Caco-2 (cell line): Measurements from ENCODE around the gene DAB1. TPM values are rescaled to one million over a fixed set of nuclear protein-coding genes. Genes with fewer than 3 reads are reported as not detected.

ENCODE experiments used
- BruUV-seq: library from RNA; stranded (reverse); fragments of 400-500 nt; replicated peaks from 2 replicates; lab custom pipeline; 2021; lab: Mats Ljungman, UMichigan
- CTCF ChIA-PET: fragments of 300-600 bp; sonication (Branson Sonifier 250); formaldehyde crosslinking; loops from one replicate; lab custom pipeline; 2022; ENCODE audit warnings: antibody characterized with exemption; lab: Charles Lee
- POLR2A ChIA-PET: fragments of 300-600 bp; sonication (Branson Sonifier 250); formaldehyde crosslinking; loops from one replicate; lab custom pipeline; 2022; ENCODE audit warnings: antibody characterized with exemption; lab: Charles Lee
- DNase-seq, 2 experiments: peaks; one replicate each; pipeline versions ENCODE4 v3.0.0 to v3.0.0-alpha.2; 2020 to 2022
- H3K27me3 ChIP-seq: replicated peaks from 2 replicates; pipeline ENCODE4 v1.6.0; 2011; ENCODE audit warnings: low read length; ENCODE audit not compliant: control insufficient read depth, insufficient read depth
- H3K36me3 ChIP-seq: 2 replicates; pipeline ENCODE4 v1.5.1; 2011; ENCODE audit warnings: low read length; ENCODE audit not compliant: control insufficient read depth, insufficient read depth
- H3K4me1 ChIP-seq: fragments of 250-450 bp; sonication (Bioruptor Pico); 2 replicates; pipeline ENCODE4 v1.5.1; 2020; ENCODE audit warnings: mild to moderate bottlenecking
- H3K4me3 ChIP-seq: 2 replicates; pipeline ENCODE4 v1.5.1; 2011; ENCODE audit warnings: low read depth, mild to moderate bottlenecking, control low read depth, low read length
- H3K9me3 ChIP-seq: fragments of 250-450 bp; sonication (Bioruptor Pico); 2 replicates; pipeline ENCODE4 v1.5.1; 2020; ENCODE audit warnings: mild to moderate bottlenecking, moderate library complexity
- H3K27ac Mint-ChIP-seq: one replicate; pipeline ENCODE4 v1.8.0; 2022; ENCODE audit warnings: mixed read lengths; ENCODE audit not compliant: unreplicated experiment
- H3K27me3 Mint-ChIP-seq: one replicate; pipeline ENCODE4 v1.8.0; 2022; ENCODE audit warnings: mixed read lengths; ENCODE audit not compliant: insufficient read depth, unreplicated experiment
- H3K36me3 Mint-ChIP-seq: one replicate; pipeline ENCODE4 v1.8.0; 2022; ENCODE audit warnings: mild to moderate bottlenecking, mixed read lengths; ENCODE audit not compliant: insufficient read depth, unreplicated experiment
- H3K4me1 Mint-ChIP-seq: one replicate; pipeline ENCODE4 v1.8.0; 2022; ENCODE audit warnings: low read depth, mixed read lengths; ENCODE audit not compliant: unreplicated experiment
- H3K4me3 Mint-ChIP-seq: one replicate; pipeline ENCODE4 v1.8.0; 2022; ENCODE audit warnings: mild to moderate bottlenecking, moderate library complexity, mixed read lengths; ENCODE audit not compliant: unreplicated experiment
- H3K9me3 Mint-ChIP-seq: one replicate; pipeline ENCODE4 v1.8.0; 2022; ENCODE audit warnings: mixed read lengths; ENCODE audit not compliant: unreplicated experiment
- CTCF ChIP-seq, 2 experiments: fragments of 200-600 bp in 1 of 2; IDR thresholded peaks; 1 replicate in 1 of 2; 2 replicates in 1 of 2; pipeline versions ENCODE4 v1.5.1 to v1.8.0; 2011 to 2022; ENCODE audit warnings: antibody characterized with exemption in 1 of 2, control low read depth in 1 of 2, inconsistent platforms in 1 of 2, low read depth in 1 of 2, low read length in 1 of 2, mild to moderate bottlenecking in 1 of 2, moderate library complexity in 1 of 2; ENCODE audit not compliant: insufficient read depth in 1 of 2, severe bottlenecking in 1 of 2, unreplicated experiment in 1 of 2
- intact Hi-C: fragments of 100-400 bp; cut with micrococcal nuclease; formaldehyde crosslinking; loops from one replicate; pipeline ENCODE4 v1.10.0; 2022; ENCODE audit not compliant: unreplicated experiment
- total RNA-seq: library from RNA; stranded (reverse); gene quantifications from 2 replicates; pipeline ENCODE4 v1.2.3, GENCODE V29; 2022

The DAB1 gene
- total RNA-seq, 1 experiment from 2014 or later = 0.32 TPM

GRCh38 chr1:57217905-57218304 is 206.0 kb downstream of the DAB1 start:
- POLR2A ChIA-PET = no interaction called here
- H3K4me1 Mint-ChIP-seq = no peaks in the 10 kb centered on the region
- Histone ChIP-seq H3K9me3 (no peaks in the 10 kb centered on the region), H3K4me3 (no peak overlapping the region), H3K27me3 (no peaks in the 10 kb centered on the region), H3K4me1 (no peaks in the 10 kb centered on the region), H3K36me3 (no peaks in the 10 kb centered on the region)
- H3K27ac Mint-ChIP-seq = no peak overlapping the region
- intact Hi-C loops = no loop called here
- no peak overlapping the region for H3K4me3 Mint-ChIP-seq
- H3K27me3 Mint-ChIP-seq = no peaks in the 10 kb centered on the region
- TF ChIP-seq CTCF (IDR thresholded peaks at IDR 0.05; ENCODE audit: insufficient read depth in 1 of 2, low read depth in 1 of 2, low read length in 1 of 2, severe bottlenecking in 1 of 2, unreplicated experiment in 1 of 2) = no peak
- no peak for DNase-seq
- no TSS peak for BruUV-seq
- H3K36me3 Mint-ChIP-seq = no peaks in the 10 kb centered on the region
- CTCF ChIA-PET = interaction anchor here (0.6 kb wide), 1 partner anchor 156 kb away, joined by 3 read pairs; no protein-coding TSS in a partner anchor
- no peaks in the 10 kb centered on the region for H3K9me3 Mint-ChIP-seq

DNA sequence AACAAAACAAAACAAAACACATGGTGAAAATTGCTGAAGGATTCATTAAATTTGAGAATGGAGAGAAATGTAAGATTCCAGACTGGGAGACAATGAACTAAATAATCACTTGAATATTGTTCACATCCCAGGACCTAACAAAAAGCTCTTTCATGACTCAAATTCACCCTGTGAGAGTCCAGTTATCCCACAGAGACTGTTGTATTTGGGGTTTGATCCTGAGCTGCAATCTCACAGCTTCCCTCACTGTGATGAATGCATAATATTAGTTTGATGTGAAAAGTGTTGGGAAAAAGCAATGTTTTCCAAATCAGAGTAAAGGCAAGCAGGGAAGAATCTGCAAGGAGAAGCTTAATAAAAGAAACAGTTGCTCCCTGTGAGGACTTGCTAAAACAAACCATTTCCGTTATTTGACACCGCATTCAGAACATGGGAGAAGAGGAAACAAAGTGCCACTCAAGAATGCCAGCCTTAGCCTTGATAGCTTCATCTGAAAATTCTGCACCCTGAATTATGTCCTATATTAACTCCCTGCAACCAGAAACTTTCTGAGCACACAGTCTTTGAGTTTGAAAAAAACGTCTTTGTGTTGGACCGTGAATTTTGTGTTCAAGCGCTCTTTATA is 208.8 kb downstream of the DAB1 start:
- intact Hi-C loops = no loop called here

DNA sequence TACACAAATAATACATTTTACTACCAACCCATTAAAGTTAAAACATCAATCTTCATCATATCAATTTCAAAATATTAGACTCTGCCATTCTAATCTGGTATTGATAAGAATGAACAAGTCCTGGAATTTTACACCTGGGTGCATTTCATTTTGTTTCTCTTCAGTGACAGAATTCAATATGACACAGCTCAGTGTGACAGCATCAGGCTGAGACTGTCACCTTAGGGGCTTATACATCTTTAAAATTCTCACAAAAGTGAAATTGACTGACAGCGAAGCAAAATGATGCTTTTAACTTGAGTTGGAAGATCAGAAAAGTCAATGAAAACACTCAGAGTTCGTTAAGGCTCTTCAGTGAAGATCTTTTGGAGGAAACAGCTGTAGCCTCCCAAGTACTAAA is 213.0 kb downstream of the DAB1 start:
- Histone ChIP-seq H3K9me3 (no peaks in the 10 kb centered on the region), H3K4me1 (0 out of 2 replicates have a peak, but pooled peaks cover under 1% of the 10 kb centered on the region), H3K4me3 (no peak overlapping the region), H3K36me3 (no peaks in the 10 kb centered on the region), H3K27me3 (no peaks in the 10 kb centered on the region)
- no peaks in the 10 kb centered on the region for H3K36me3 Mint-ChIP-seq
- ChIA-PET CTCF (no interaction called here), POLR2A (no interaction called here)
- H3K4me3 Mint-ChIP-seq = no peak overlapping the region
- peaks cover 11% of the 10 kb centered on the region for H3K4me1 Mint-ChIP-seq
- no peak for DNase-seq
- intact Hi-C loops = no loop called here
- BruUV-seq = no TSS peak
- no peak overlapping the region for H3K27ac Mint-ChIP-seq
- no peak for TF ChIP-seq CTCF (IDR thresholded peaks at IDR 0.05; ENCODE audit: insufficient read depth in 1 of 2, low read depth in 1 of 2, low read length in 1 of 2, severe bottlenecking in 1 of 2, unreplicated experiment in 1 of 2)
- no peaks in the 10 kb centered on the region for H3K9me3 Mint-ChIP-seq
- no peaks in the 10 kb centered on the region for H3K27me3 Mint-ChIP-seq

More for the DNA sequence above, 208.8 kb downstream of the DAB1 start:
- no peaks in the 10 kb centered on the region for H3K4me1 Mint-ChIP-seq
- H3K9me3 Mint-ChIP-seq = no peaks in the 10 kb centered on the region
- POLR2A ChIA-PET = interaction anchor here (0.7 kb wide), 1 partner anchor 135 kb away, joined by 3 read pairs; no protein-coding TSS in a partner anchor
- no peaks in the 10 kb centered on the region for H3K27me3 Mint-ChIP-seq
- H3K4me3 ChIP-seq = no peak overlapping the region
- no peaks in the 10 kb centered on the region for H3K36me3 Mint-ChIP-seq
- no peak overlapping the region for H3K4me3 Mint-ChIP-seq
- no peak overlapping the region for H3K27ac Mint-ChIP-seq
- no peaks in the 10 kb centered on the region for H3K4me1 ChIP-seq
- CTCF ChIA-PET = no interaction called here
- no TSS peak for BruUV-seq
- H3K36me3 ChIP-seq = no peaks in the 10 kb centered on the region
- no peak for TF ChIP-seq CTCF (IDR thresholded peaks at IDR 0.05; ENCODE audit: insufficient read depth in 1 of 2, low read depth in 1 of 2, low read length in 1 of 2, severe bottlenecking in 1 of 2, unreplicated experiment in 1 of 2)
- DNase-seq = no peak
- no peaks in the 10 kb centered on the region for H3K9me3 ChIP-seq
- H3K27me3 ChIP-seq = no peaks in the 10 kb centered on the region
